ENCODE data around the gene GRIA2.
A peak's percentile ranks its signal among the peaks of the same experiment; 100 is the strongest.

The GRIA2 gene

GRCh38 chr4:157282019-157282418, 61.5 kb downstream of the GRIA2 start:
- Histone ChIP-seq H3K4me2 (ENCODE audit: low read length, poor library complexity, severe bottlenecking) (no peak overlapping the region), H3K18ac (ENCODE audit: low read depth in 1 of 2, low read length in 2 of 2) (no peak overlapping the region), H2AFZ (ENCODE audit: low read depth, low read length) (no peak overlapping the region), H3K14ac (ENCODE audit: low read length in 2 of 2) (no peak overlapping the region), H2BK120ac (ENCODE audit: low read depth, low read length) (no peak overlapping the region), H2BK15ac (ENCODE audit: low read depth, poor library complexity, severe bottlenecking) (no peak overlapping the region), H3K4ac (ENCODE audit: low read depth in 1 of 2, low read length in 2 of 2) (no peak overlapping the region), H3K23ac (ENCODE audit: low read length in 2 of 2) (no peak overlapping the region), H3K36me3 (ENCODE audit: control insufficient read depth in 1 of 2, insufficient read depth in 2 of 2, low read depth in 1 of 2, low read length in 2 of 2) (no peaks in the 10 kb centered on the region), H3K27me3 (ENCODE audit: control insufficient read depth in 1 of 2, insufficient read depth in 1 of 2, low read length in 2 of 2) (no peaks in the 10 kb centered on the region), H3K9me3 (ENCODE audit: control insufficient read depth, low read length) (peaks cover 2% of the 10 kb centered on the region), H3K4me3 (ENCODE audit: insufficient read depth in 1 of 2, low read depth in 1 of 2, low read length in 2 of 2) (no peak overlapping the region), H3K79me1 (replicated peaks; ENCODE audit: low read length, poor library complexity, severe bottlenecking) (no peaks in the 10 kb centered on the region), H2BK12ac (ENCODE audit: low read length in 2 of 2) (no peak overlapping the region), H4K8ac (ENCODE audit: low read length) (no peak overlapping the region), H3K27ac (ENCODE audit: low read length, poor library complexity, severe bottlenecking) (no peak overlapping the region), H4K91ac (ENCODE audit: low read length) (no peak overlapping the region), H3K9ac (ENCODE audit: low read length) (no peak overlapping the region), H3K4me1 (ENCODE audit: control insufficient read depth, insufficient read depth, low read depth, low read length) (no peaks in the 10 kb centered on the region), H2BK5ac (ENCODE audit: low read depth, low read length, poor library complexity, severe bottlenecking) (no peak overlapping the region), H2AK5ac (ENCODE audit: low read length, severe bottlenecking) (no peak overlapping the region)
- DNase-seq, result no peak
- WGBS, result 79% methylated on average over 2 of the region's 3 CpGs

DNA sequence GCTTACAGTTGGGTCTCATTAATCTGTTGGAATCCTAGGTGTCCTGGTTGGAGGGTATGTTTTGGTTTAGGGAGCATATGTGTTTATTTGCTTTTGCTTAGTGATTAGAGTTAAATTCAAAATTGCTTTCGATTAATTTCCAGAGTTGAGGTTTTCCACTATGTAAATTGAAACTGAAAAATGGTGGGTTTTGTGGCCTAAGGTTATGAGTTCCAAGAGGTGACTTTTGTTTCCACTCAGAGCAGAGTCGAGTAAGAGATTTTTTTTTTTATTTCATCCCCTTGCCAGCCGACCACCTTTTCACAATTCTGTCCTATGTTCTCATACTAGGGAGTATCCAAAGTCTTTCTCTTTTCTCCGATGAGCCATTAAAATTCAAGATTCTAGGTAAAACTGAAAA, 66.9 kb downstream of the GRIA2 start:
- Histone ChIP-seq H3K4ac (ENCODE audit: low read depth in 1 of 2, low read length in 2 of 2) (no peak overlapping the region), H3K23ac (ENCODE audit: low read length in 2 of 2) (no peak overlapping the region), H3K18ac (ENCODE audit: low read depth in 1 of 2, low read length in 2 of 2) (no peak overlapping the region), H4K8ac (ENCODE audit: low read length) (no peak overlapping the region), H3K4me2 (ENCODE audit: low read length, poor library complexity, severe bottlenecking) (no peak overlapping the region), H3K79me1 (replicated peaks; ENCODE audit: low read length, poor library complexity, severe bottlenecking) (no peaks in the 10 kb centered on the region), H3K9ac (ENCODE audit: low read length) (no peak overlapping the region), H2BK120ac (ENCODE audit: low read depth, low read length) (no peak overlapping the region), H2AFZ (ENCODE audit: low read depth, low read length) (no peak overlapping the region), H2BK5ac (ENCODE audit: low read depth, low read length, poor library complexity, severe bottlenecking) (no peak overlapping the region), H3K4me1 (ENCODE audit: control insufficient read depth, insufficient read depth, low read depth, low read length) (no peaks in the 10 kb centered on the region), H3K4me3 (ENCODE audit: insufficient read depth in 1 of 2, low read depth in 1 of 2, low read length in 2 of 2) (no peak overlapping the region), H4K91ac (ENCODE audit: low read length) (no peak overlapping the region), H3K27me3 (ENCODE audit: control insufficient read depth in 1 of 2, insufficient read depth in 1 of 2, low read length in 2 of 2) (no peaks in the 10 kb centered on the region), H2AK5ac (ENCODE audit: low read length, severe bottlenecking) (no peak overlapping the region), H3K9me3 (ENCODE audit: control insufficient read depth, low read length) (no peaks in the 10 kb centered on the region), H2BK12ac (ENCODE audit: low read length in 2 of 2) (no peak overlapping the region), H3K14ac (ENCODE audit: low read length in 2 of 2) (no peak overlapping the region), H3K36me3 (ENCODE audit: control insufficient read depth in 1 of 2, insufficient read depth in 2 of 2, low read depth in 1 of 2, low read length in 2 of 2) (no peaks in the 10 kb centered on the region), H2BK15ac (ENCODE audit: low read depth, poor library complexity, severe bottlenecking) (no peak overlapping the region), H3K27ac (ENCODE audit: low read length, poor library complexity, severe bottlenecking) (no peak overlapping the region)
- DNase-seq, result no peak
- 65% methylated on average over 1 of the region's 4 CpGs for WGBS

DNA sequence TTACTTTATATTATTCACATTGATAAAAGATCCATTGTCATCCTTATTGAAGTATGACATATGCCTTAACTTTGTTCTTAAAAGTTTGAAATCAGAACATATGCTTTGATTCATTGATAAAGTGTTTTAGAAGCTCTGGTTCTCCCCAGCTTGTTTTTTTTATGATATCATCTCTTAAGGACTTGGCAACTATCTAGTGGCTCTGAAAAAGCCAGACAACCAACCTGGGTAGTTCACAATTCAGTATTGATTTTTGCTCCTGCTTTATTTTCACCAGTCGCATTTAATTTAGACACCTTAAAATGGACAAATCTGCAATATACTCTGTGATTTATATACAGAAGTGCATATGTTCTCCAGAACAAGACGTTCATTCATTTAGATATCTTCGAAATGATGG, 70.1 kb downstream of the GRIA2 start:
- H3K9ac ChIP-seq (ENCODE audit: low read length), result peak overlapping the region; percentile 68
- no peak overlapping the region for H2AK5ac ChIP-seq (ENCODE audit: low read length, severe bottlenecking)
- no peaks in the 10 kb centered on the region for H3K27me3 ChIP-seq (ENCODE audit: control insufficient read depth in 1 of 2, insufficient read depth in 1 of 2, low read length in 2 of 2)
- no peak overlapping the region for H4K8ac ChIP-seq (ENCODE audit: low read length)
- H3K4ac ChIP-seq (ENCODE audit: low read depth in 1 of 2, low read length in 2 of 2), result no peak overlapping the region
- H3K18ac ChIP-seq (ENCODE audit: low read depth in 1 of 2, low read length in 2 of 2), result no peak overlapping the region
- H2BK12ac ChIP-seq (ENCODE audit: low read length in 2 of 2), result no peak overlapping the region
- 77% methylated on average over 3 of the region's 3 CpGs for WGBS
- no peak overlapping the region for H3K4me2 ChIP-seq (ENCODE audit: low read length, poor library complexity, severe bottlenecking)
- H2BK120ac ChIP-seq (ENCODE audit: low read depth, low read length), result no peak overlapping the region
- no peak overlapping the region for H3K27ac ChIP-seq (ENCODE audit: low read length, poor library complexity, severe bottlenecking)
- H3K4me1 ChIP-seq (ENCODE audit: control insufficient read depth, insufficient read depth, low read depth, low read length), result no peaks in the 10 kb centered on the region
- H2BK5ac ChIP-seq (ENCODE audit: low read depth, low read length, poor library complexity, severe bottlenecking), result no peak overlapping the region
- H3K79me1 ChIP-seq (replicated peaks; ENCODE audit: low read length, poor library complexity, severe bottlenecking), result no peaks in the 10 kb centered on the region
- H3K4me3 ChIP-seq (ENCODE audit: insufficient read depth in 1 of 2, low read depth in 1 of 2, low read length in 2 of 2), result peak overlapping the region in 1 of 2 experiments; percentile 43
- no peak for DNase-seq
- no peak overlapping the region for H4K91ac ChIP-seq (ENCODE audit: low read length)
- H3K36me3 ChIP-seq (ENCODE audit: control insufficient read depth in 1 of 2, insufficient read depth in 2 of 2, low read depth in 1 of 2, low read length in 2 of 2), result no peaks in the 10 kb centered on the region
- H3K14ac ChIP-seq (ENCODE audit: low read length in 2 of 2), result no peak overlapping the region
- no peak overlapping the region for H2BK15ac ChIP-seq (ENCODE audit: low read depth, poor library complexity, severe bottlenecking)
- H3K23ac ChIP-seq (ENCODE audit: low read length in 2 of 2), result no peak overlapping the region
- no peak overlapping the region for H2AFZ ChIP-seq (ENCODE audit: low read depth, low read length)
- H3K9me3 ChIP-seq (ENCODE audit: control insufficient read depth, low read length), result no peaks in the 10 kb centered on the region

DNA sequence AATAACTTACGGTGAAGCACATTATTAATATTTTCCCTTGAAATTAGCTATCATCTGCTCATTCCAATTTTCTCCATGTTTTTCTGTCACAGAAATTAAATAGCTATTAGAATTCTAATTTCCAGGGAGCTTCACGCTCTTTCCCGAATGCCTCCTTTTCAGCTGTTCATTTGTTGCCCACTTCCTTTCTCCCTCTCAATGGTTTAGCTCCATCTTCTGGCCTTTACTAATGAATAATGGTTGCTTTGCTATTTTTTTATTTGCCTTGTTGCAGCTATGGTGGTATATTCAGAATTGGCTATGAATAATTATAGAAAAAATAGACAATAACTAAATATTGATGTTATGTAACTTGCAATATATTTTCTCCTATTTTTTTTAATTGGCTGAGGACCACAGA, 70.5 kb downstream of the GRIA2 start:
- Histone ChIP-seq H3K23ac (ENCODE audit: low read length in 2 of 2) (no peak overlapping the region), H3K36me3 (ENCODE audit: control insufficient read depth in 1 of 2, insufficient read depth in 2 of 2, low read depth in 1 of 2, low read length in 2 of 2) (no peaks in the 10 kb centered on the region), H3K4me1 (ENCODE audit: control insufficient read depth, insufficient read depth, low read depth, low read length) (no peaks in the 10 kb centered on the region), H3K27me3 (ENCODE audit: control insufficient read depth in 1 of 2, insufficient read depth in 1 of 2, low read length in 2 of 2) (no peaks in the 10 kb centered on the region), H3K9ac (ENCODE audit: low read length) (peak overlapping the region; percentile 68), H3K4me3 (ENCODE audit: insufficient read depth in 1 of 2, low read depth in 1 of 2, low read length in 2 of 2) (peak overlapping the region in 1 of 2 experiments; percentile 43), H3K18ac (ENCODE audit: low read depth in 1 of 2, low read length in 2 of 2) (no peak overlapping the region), H3K27ac (ENCODE audit: low read length, poor library complexity, severe bottlenecking) (no peak overlapping the region), H3K14ac (ENCODE audit: low read length in 2 of 2) (no peak overlapping the region), H3K4ac (ENCODE audit: low read depth in 1 of 2, low read length in 2 of 2) (no peak overlapping the region), H2AFZ (ENCODE audit: low read depth, low read length) (no peak overlapping the region), H2BK5ac (ENCODE audit: low read depth, low read length, poor library complexity, severe bottlenecking) (no peak overlapping the region), H4K91ac (ENCODE audit: low read length) (no peak overlapping the region), H4K8ac (ENCODE audit: low read length) (no peak overlapping the region), H3K9me3 (ENCODE audit: control insufficient read depth, low read length) (no peaks in the 10 kb centered on the region), H2BK120ac (ENCODE audit: low read depth, low read length) (no peak overlapping the region), H2AK5ac (ENCODE audit: low read length, severe bottlenecking) (no peak overlapping the region), H2BK15ac (ENCODE audit: low read depth, poor library complexity, severe bottlenecking) (no peak overlapping the region), H3K79me1 (replicated peaks; ENCODE audit: low read length, poor library complexity, severe bottlenecking) (no peaks in the 10 kb centered on the region), H3K4me2 (ENCODE audit: low read length, poor library complexity, severe bottlenecking) (no peak overlapping the region), H2BK12ac (ENCODE audit: low read length in 2 of 2) (no peak overlapping the region)
- WGBS, result 82% methylated on average over 3 of the region's 3 CpGs
- DNase-seq, result no peak

Data from mesenchymal stem cell (in vitro differentiated cells and primary cell).